GM20431 (cell line): Measurements from ENCODE around the gene FOXL1.

Experiments
- in situ Hi-C: fragments of 300-500 bp; cut with MseI, MboI; formaldehyde crosslinking; loops from one replicate; pipeline ENCODE4 v1.15.0; 2020; ENCODE audit warnings: low sequenced_read_pairs; ENCODE audit not compliant: unreplicated experiment

Gene FOXL1

DNA sequence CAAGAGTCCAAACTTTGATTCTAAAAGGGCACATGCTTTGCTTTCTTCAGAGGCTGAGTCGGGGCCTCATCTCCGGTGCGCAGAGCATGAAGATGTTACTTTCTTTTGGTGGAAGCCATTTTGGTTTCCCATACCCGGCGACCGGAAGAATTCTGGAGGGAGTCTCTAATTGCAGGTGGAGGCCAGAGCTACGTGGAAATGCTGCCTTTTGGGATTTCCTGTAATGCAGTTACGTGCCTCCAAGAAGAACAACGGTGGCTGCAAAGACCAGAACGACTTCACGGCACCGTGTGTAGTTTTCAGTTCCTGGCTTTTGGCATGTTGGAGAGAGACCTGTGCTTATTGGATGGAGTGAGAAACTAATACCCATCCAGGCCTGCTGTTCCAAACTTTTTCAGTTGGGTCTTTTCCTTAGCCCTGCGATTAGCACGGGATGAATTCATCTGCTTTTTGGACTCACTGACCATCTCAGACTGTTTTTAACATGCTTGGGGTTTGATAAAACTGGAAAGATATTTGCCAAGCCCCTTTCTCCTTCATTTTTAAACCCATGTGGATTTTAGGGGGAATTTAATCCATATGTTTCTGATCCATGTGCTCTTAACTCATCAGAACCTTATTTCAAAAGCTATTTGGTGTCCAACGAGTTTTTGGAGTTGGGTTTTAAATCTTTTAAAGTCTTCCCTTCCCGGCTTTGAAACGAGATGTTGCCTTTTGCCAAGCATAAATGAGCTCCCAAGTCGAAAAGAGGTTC lies 19.0 kb downstream of the FOXL1 start:
- in situ Hi-C loops, result no loop called here

DNA sequence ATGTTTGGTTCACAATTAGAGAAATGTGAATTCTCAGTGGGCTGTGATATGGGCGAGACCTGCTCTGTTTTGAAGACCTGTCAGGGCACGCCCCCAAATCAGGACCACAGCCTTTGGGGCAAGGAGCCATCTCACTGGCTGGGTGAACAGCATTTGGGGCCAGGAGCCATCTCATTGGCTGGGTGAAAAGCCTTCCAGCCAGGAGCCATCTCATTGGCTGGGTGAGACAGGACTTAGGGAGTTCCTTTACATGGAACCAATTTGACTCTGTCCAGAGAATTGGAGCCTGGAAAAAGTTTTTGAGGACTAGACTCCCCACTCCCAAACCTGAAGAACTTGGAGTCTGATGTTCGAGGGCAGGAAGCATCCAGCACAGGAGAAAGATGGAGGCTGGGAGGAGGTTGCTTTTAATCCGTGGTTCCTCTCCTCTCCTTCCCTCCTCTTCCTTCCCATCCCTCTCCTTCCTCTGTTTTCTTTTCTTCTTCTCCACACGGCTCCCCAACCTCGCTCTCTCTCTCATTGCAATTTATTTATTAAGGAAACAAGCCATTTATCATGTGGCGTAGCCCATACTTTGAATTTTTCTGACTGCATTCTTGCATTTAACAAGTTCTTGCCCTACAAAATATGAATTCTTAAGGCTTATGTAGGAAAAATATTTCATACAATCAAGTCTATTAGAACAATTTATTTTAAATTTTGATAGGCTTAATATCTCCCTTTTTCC lies 19.7 kb downstream of the FOXL1 start:
- in situ Hi-C loops, result no loop called here

DNA sequence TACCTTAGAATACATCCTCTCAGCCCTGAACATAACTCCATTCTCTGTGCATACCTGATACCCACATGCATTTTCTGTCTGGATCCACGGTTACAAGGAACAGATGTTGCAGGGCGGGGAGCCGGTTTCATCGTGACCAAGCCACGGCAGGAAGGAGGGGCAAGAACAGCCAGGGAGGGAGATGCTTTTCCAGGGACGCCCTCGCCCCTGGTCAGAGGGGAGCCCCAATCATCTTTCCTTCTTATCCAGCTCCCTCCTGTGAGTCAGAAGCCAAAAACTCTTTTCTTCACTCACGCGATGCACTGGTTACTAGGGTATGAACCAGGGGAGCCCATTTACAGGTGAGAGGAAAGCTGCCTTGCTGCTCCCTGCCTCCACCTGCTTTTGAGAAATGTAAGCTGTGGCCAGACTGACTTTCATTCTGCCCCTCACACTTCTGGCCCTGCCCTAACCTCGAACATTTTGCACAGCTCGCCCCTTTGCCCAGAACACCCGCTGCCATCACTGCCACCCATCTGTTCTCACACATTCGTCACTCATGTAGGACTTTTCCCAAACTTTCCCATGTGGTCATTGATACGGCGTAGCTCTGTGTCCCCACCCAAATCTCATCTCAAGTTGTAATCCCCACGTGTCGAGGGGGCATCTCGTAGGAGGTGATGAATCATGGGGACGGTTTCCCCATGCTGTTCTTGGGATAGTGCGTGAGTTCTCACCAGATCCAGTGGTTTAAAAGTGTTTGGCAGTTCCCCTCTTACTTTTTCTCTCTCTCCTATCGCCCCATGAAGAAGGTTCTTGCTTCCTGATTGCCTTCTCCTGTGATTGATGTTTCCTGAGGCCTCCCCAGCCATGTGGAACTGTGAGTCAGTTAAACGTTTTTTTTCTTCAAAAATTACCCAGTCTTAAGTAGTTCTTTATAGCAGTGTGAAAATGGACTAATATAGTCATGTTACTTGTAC lies 20.5 kb downstream of the FOXL1 start:
- in situ Hi-C loops, result no loop called here

DNA sequence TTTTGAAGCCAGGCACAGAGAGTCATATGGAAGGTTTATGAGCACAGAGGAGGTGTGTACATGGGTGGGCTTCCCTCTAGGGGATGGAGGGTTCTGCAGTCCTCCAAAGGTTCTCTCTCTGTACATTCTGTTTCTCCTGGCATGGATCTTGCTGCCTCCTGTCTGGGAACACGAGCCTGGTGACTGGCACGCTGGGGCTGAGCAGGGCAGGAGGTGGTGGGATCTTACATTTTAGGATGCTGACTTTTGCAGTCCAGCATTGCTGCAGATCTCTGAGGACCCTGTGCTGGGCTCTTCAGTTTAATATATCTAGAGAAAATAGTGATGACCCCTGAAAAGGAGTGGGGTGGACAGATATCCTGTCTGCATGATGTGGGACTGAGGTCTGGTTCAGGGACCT lies 23.0 kb downstream of the FOXL1 start:
- in situ Hi-C loops, result no loop called here

DNA sequence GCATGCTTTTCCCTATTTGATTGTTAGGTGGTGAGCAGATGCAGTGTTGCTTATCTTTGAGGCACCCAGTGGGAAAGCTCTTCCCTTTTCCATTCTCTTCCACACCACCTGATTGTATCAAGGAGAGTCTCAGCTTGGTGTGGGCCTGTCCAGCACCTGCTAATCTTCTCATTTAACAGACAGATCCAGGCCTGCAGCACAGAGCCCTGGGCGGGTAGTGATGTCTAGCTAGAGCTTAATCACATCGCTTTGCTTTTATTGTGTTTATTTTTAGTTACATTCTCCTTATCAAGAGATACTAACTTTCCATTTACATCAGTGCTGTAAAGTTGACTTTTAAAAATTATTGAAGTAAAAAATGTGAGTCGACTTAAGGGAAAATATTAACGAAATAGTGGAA lies 24.2 kb downstream of the FOXL1 start:
- in situ Hi-C loops, result no loop called here

DNA sequence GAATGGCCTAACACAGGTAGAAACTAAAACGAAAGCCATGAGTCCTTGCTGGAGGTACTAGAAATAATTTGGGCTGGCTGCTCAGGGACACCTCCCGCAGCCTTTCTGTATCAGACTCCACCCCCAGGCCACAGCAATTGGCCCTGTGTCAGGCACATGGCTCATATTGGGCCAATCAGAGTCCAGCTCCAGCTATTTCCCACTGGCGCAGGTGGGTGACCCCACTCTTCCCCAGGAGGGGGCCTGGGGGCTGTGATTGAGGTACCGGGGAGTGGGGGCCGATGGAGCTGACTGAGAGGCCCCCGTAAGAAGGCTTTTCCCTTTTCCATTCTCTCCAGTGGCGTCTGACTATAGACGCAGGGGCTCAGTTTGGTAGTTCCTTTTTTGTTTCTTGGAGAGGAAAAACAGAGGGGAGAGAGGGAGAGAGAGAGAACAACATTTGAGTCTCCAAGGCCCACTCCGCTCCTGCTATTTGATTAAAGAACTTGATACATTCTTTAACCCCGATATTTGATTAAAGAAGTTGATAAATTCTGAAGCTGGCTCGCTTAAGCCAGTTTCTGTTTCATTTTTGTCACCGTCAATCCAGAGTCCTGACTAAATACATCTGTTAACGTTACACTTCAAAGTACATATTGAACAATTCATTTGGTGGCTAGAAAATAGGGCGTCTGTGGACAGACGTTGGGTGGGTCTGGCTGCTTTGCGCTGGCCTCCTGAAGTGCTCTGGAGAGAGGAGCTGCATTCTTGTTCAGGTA lies 26.3 kb downstream of the FOXL1 start:
- in situ Hi-C loops, result no loop called here

DNA sequence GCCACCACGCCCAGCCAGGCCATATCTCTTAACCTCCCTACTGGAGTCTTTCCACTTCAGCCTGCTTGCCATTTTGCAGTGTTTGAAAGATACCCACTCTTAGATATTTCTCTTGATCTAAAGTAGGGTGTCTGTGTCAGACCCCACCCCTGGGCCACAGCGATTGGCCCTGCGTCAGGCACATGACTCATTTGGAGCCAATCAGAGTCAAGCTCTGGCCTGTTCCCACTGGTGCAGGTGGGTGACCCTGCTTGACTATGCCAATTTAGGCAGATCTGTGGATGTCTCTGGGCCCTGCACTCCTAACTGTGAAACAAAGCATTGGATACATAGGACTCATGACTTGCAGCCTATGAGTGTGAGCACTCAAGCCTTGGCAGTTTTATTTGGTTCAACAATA lies 27.6 kb downstream of the FOXL1 start:
- in situ Hi-C loops, result no loop called here

DNA sequence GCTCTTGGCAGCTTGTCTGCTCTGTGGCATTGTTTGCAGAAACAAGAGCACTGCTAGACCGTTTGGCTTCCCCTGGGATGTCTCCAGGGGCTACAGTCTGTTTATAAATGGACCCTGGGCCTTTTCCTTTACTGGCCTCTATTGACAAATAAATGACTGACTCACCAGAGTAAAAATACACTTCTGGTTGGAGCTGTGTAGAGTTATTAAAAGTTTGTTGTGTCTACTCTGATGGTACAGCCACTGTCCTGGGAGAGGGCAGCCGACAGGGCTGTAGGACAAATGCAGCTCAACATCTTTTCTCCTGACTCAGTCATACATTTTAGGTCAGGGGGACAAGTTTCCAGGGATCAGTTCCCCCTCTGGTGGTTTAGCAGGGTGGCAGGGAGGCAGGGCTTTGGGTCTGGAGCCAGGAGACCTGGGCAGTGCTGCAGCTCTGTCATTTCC lies 30.0 kb downstream of the FOXL1 start:
- in situ Hi-C loops, result no loop called here

DNA sequence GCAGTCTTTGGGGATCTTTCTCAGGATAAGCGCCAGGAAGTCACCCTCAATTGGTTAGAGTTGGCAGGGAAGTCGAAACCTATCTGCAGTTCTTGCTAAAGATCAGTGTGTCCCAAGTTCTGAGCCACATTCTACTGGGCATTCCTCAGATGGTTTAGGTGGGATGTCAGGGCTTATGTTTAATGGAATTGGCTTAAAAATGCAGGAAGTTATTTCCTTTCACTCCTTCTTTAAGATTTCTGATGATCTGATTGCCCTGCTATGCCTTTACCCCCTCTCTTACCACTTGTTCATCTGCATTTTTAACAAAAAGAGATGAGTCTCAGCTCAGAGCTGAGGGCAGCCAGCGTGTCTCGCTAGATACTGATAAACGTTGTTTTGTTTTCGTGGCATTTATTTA lies 30.8 kb downstream of the FOXL1 start:
- in situ Hi-C loops, result no loop called here

DNA sequence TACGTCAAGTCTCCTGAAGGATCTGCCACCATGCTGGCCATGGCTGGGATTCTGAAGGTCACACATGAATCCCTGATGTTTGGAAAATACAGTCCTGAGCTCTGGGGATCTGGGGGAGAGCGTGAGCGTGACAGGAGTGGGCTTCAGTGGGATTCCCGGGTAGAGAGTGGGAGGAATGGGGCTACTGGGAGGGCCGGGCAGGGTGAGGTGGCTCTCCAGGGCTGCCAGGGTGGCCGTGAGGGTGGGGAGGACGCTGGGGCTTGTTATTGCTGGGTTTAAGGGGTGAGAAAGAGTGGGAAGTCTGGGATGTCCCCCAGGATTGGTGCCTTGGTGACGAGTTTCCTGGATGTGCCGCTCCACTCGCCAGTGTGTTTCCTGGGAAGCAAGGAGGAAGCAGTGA lies 31.3 kb downstream of the FOXL1 start:
- in situ Hi-C loops, result no loop called here

DNA sequence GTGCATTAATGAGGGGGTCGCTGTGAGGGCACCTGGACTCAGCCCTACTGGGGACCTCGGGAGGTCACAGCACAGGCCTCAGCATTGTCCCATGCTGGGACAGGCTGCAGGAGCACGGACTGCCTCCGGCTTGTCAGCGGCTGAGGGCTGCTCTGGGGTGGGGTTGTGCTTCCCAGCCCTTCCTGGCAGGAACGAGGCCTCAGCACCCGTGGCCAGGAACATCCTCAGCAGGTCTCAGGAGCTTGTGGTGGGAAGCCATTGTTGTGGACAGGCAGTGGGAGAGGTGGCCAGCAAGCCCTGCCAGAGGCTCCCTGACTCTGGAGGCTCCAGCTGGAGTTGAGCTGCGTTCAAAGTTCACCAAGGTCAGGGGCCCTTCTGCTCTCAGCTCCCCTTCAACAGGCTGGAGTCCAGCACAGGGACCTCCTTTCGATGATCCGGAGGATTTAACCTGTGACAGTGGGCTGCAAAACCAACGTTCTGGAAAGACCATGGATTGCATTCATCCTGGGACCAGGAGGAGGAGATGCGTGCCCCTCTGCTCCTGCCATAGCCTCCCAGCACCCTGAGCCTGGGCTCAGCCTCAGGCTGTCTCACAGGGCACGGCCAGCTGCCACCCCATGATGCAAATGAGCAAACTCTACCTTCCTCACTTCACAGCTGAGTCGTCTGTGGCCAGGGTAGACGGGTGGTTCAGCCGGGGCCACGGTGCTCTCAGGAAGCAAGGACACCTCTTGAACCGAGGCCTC lies 32.6 kb downstream of the FOXL1 start:
- in situ Hi-C loops, result no loop called here

DNA sequence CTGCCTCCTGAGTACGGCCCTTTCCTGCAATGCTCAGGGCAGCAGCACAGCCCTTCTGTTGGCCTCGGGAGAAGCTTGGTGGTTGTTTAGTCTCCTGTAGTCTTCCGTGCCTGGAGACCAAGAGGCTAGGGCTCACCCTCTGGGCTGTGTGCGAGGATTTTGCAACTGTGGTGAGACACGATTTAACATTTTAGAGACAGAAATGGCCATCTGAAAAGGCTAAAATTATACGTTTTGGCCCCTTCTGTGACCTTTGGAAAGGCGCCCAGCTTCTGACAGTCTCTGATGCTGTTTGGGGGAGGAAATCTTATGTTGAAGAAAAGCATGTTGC lies 33.1 kb downstream of the FOXL1 start:
- in situ Hi-C loops, result no loop called here

DNA sequence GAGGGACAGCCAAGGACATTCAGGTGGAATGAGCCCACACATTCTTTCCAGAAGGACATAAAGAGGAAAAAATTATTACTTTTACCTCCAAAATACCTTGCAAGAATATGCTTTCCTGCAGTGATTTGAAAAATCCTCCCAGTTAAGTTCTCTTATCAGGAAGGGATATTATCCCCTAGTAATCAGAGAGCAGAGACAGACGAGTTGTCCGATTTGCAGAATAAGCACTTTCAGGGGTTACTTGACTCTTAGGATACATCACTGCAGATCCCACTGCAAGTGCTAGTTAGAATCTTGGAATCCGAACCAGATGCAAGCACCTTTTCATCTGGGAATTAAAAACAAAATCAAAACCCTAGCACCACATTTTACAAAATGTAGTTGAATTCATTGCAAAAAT lies 33.6 kb downstream of the FOXL1 start:
- in situ Hi-C loops, result no loop called here

DNA sequence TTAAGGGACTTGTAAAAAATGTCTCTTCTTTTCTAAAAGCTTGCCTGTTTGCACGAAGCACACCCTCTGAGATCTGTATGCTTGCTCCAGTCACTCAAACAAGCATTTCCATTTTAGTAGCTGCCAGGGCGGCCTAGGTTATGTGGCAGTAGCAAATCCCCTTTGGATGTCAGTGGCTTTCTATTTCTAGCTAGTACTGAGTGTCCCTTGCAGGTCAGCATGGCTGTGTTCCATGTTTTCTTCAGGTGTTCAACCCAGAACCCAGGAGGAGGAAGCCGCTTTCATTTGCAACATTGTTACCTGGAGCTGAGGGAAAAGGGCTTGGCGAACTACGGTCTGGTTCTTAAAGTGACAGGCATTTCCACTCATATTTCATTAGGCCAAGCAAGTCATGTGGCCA lies 36.4 kb downstream of the FOXL1 start:
- in situ Hi-C loops, result no loop called here

DNA sequence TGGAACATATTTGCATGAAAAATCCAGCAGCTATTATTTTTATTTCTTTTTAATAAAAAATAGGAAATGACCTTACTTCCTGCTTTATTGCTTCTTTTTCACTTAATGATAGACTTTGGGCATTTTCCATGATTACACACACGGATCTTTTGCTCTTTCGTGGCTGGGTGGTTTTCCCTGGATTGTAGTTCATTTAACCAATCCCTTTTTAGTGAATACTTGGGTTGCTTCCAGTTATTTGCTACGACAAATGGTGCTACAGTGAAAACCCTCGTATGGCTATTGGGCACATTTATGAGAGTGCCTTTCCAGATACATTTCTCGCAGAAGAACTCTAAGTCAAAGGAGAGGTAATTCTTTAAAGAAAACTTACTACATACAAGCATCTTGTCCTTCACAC lies 38.6 kb downstream of the FOXL1 start:
- in situ Hi-C loops, result no loop called here

DNA sequence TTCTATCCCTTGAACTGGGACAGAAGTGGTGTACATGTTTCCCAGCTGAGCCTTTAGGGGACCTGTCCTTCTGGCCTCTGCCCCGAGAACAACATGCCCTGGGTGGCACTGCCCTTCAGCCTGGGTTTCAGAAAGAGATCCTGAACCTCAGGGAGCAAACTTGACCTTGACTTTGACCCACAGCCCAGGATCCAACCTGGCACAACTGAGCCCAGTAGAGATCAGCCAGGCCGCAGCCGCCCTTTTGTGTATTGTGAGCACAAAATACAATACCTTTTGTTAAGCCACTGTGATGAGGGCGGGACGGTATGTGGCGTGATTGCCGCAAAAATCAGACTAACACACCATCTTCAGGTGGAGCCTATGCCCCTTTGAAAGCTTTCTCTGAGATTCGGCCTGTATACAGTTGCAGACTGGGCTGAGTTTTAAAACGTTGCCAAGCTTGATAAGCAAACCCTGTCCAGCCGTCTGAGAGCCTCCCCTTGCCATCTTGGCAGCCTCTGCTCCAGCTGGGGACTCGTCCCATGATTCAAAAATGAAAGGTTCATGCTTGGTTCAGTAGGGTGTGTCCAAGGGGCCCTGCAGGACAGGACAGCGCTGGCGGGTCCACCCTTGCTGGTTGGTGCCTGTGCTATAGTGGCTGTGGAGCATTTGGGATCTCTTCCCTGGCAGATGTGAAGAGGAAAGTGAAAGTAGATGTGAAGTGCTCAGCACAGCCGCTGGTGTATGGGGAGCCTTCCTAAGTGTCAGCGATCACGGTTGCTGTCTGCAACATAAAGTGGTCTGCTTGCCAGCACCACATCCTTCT lies 40.3 kb downstream of the FOXL1 start:
- in situ Hi-C loops, result no loop called here

DNA sequence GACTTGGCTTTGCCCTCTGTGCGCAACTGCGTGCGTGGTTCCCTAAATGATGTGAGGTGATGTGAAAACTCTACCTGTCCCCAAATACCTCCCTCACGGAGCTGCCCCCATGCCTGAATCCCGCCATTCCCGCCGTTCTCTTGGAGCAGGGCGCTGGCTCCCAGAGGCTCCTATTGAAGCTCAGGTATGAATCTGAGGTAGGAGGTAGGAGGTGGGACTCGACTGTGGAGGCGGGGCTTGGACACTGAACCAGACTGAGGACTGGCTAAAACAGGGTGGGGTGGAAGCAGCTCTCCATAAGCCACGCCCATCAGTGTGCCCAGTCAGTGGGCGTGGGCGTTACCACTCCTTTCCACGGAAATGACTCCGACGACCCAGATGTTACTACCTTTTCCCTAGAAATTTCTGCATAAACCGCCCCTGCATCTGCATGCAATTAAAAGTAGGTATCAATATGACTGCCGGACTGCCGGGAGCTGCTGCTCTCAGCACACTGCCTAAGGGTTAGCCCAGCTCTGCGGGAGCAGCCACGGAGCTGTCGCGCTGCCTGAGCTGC lies 41.0 kb downstream of the FOXL1 start:
- in situ Hi-C loops, result no loop called here

DNA sequence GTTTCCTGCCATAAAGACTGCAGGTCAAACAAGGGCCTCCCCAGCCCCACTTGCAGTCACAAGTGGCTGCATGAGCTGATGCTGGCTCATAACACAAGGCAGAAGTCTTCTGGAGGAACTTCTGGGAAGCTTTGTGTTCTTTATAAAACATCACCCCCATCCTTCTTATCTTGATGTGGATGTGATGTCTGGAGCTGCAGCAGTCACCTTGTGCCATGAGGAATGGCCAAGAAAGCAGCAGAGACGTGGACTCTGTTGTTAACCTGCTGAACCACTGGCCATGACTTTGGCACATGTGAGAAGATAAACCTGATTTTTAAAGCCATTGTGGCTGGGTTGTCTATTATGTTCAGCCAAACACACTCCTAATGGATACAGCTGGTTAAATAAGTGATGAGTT lies 41.8 kb downstream of the FOXL1 start:
- in situ Hi-C loops, result no loop called here
